OCI-LY3 (cell line): ENCODE measurements around the gene MGA.

Source experiments
- H2AFZ ChIP-seq: fragments of 200-600, 300-600 bp; shearing (Covaris generic); 2 replicates; pipeline ENCODE4 v1.6.0; 2014; ENCODE audit warnings: antibody characterized with exemption, low read depth, low read length
- H3K27ac ChIP-seq: fragments of 200-600, 300-600 bp; sonication (generic); 2 replicates; pipeline ENCODE4 v1.5.1; 2014; ENCODE audit warnings: mild to moderate bottlenecking, low read length, moderate library complexity, mixed read lengths
- H3K27me3 ChIP-seq: fragments of 200-600, 300-600 bp; sonication (generic); 2 replicates; pipeline ENCODE4 v1.6.1; 2014; ENCODE audit warnings: low read depth, low read length, mixed read lengths
- H3K36me3 ChIP-seq: fragments of 200-600, 300-600 bp; sonication (generic); replicated peaks from 2 replicates; pipeline ENCODE3; 2014; ENCODE audit warnings: low read depth, low read length, mixed read lengths
- H3K4me1 ChIP-seq: fragments of 300-600, 200-600 bp; sonication (generic); 2 replicates; pipeline ENCODE4 v1.6.1; 2014; ENCODE audit warnings: low read length, mixed read lengths
- H3K4me2 ChIP-seq: fragments of 200-600, 300-600 bp; sonication (generic); 2 replicates; pipeline ENCODE4 v1.6.1; 2014; ENCODE audit warnings: low read length, mixed read lengths
- H3K4me3 ChIP-seq: fragments of 300-600, 200-600 bp; sonication (generic); 2 replicates; pipeline ENCODE4 v1.5.1; 2014; ENCODE audit warnings: antibody characterized with exemption, mild to moderate bottlenecking, low read length, moderate library complexity
- H3K79me2 ChIP-seq: fragments of 300-600, 200-600 bp; shearing (Covaris generic); 2 replicates; pipeline ENCODE4 v1.6.1; 2014; ENCODE audit warnings: mild to moderate bottlenecking, low read length, mixed read lengths
- H3K9ac ChIP-seq: fragments of 300-600, 200-600 bp; shearing (Covaris generic); 2 replicates; pipeline ENCODE4 v1.6.0; 2014; ENCODE audit warnings: mild to moderate bottlenecking, low read length, moderate library complexity
- H3K9me3 ChIP-seq: fragments of 200-600, 300-600 bp; shearing (Covaris generic); 2 replicates; pipeline ENCODE4 v1.6.1; 2014; ENCODE audit warnings: low read length, mixed read lengths; ENCODE audit not compliant: insufficient read depth
- H4K20me1 ChIP-seq: fragments of 200-600, 300-600 bp; sonication (generic); 2 replicates; pipeline ENCODE4 v1.6.1; 2016; ENCODE audit warnings: low read length, mixed read lengths; ENCODE audit not compliant: insufficient read depth
- EZH2phosphoT487 ChIP-seq: fragments of 200-600 bp; shearing (Covaris generic); IDR thresholded peaks from 2 replicates; pipeline ENCODE4 v1.6.1; 2018; ENCODE audit warnings: antibody characterized with exemption, mixed run types, low read depth
- TF ChIP-seq, protein P1 (sequence below): fragments of 200-600, 300-600 bp; sonication (generic); IDR thresholded peaks from 2 replicates; pipeline ENCODE4 v1.5.1; 2014; ENCODE audit warnings: antibody characterized with exemption, low read length, low read depth

MGA gene

DNA sequence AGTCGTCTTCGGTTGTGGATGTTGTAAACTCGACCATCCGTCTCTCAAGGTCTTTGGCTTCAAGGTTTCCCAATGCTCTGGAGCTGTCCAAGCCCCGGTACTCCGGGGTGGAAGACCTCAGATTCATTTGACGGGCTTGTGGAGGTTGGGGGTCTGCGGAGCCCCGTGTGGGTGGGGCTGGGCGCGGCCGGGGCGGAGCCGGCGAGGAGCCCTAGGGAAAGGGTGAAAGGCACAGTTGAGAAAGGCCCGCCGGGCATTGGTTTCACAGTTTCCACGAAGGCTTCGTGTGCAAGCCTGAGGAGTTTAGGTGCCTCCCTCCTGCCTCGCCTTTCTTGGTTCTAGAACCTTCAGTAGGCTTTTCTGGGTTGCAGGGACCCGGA lies 360 bp upstream of the MGA start:
- H3K27me3 ChIP-seq, result no peaks in the 10 kb centered on the region
- peak overlapping the region; percentile 85 for H2AFZ ChIP-seq
- H3K4me3 ChIP-seq, result peak overlapping the region; percentile 77
- H3K9me3 ChIP-seq, result 0 out of 2 replicates have a peak, but pooled peaks cover 3% of the 10 kb centered on the region
- peak overlapping the region; percentile 64 for H3K27ac ChIP-seq
- peaks cover 7% of the 10 kb centered on the region for H3K36me3 ChIP-seq
- peaks cover 44% of the 10 kb centered on the region for H3K79me2 ChIP-seq
- peak overlapping the region; percentile 86 for H3K4me2 ChIP-seq
- H3K4me1 ChIP-seq, result peaks cover 24% of the 10 kb centered on the region
- TF ChIP-seq, protein P1, sequence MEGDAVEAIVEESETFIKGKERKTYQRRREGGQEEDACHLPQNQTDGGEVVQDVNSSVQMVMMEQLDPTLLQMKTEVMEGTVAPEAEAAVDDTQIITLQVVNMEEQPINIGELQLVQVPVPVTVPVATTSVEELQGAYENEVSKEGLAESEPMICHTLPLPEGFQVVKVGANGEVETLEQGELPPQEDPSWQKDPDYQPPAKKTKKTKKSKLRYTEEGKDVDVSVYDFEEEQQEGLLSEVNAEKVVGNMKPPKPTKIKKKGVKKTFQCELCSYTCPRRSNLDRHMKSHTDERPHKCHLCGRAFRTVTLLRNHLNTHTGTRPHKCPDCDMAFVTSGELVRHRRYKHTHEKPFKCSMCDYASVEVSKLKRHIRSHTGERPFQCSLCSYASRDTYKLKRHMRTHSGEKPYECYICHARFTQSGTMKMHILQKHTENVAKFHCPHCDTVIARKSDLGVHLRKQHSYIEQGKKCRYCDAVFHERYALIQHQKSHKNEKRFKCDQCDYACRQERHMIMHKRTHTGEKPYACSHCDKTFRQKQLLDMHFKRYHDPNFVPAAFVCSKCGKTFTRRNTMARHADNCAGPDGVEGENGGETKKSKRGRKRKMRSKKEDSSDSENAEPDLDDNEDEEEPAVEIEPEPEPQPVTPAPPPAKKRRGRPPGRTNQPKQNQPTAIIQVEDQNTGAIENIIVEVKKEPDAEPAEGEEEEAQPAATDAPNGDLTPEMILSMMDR, result no peak
- no peak for TF ChIP-seq EZH2phosphoT487
- peaks cover 9% of the 10 kb centered on the region; the same call in 1 of the 2 replicates for H4K20me1 ChIP-seq
- H3K9ac ChIP-seq, result peak overlapping the region; percentile 62

DNA sequence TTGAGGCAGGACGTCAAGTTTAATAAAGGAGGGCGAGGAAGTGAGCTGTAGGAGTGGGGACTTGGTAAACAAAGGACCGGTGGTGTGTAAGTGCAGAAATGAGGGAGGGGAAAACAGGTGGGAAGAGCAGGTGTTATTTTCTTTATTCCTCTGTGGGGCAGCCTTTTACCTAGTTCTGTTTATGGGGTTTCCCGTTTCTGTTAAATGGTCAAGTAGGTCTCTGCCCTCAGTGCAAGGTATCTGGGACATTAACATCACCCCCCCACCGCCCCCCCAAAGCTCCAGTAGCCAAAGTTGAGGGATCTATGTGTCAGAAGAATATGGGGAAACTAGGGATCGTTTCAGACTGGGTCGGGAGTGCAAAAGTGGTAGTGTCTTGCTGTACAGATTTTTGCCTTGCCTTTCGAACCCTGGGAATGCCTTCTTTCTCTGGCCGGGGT lies 893 bp downstream of the MGA start:
- peaks cover 24% of the 10 kb centered on the region for H3K4me1 ChIP-seq
- no peaks in the 10 kb centered on the region for H3K27me3 ChIP-seq
- H3K9me3 ChIP-seq, result 0 out of 2 replicates have a peak, but pooled peaks cover 3% of the 10 kb centered on the region
- H3K9ac ChIP-seq, result peak overlapping the region; percentile 62
- peaks cover 13% of the 10 kb centered on the region; the same call in 1 of the 2 replicates for H4K20me1 ChIP-seq
- peaks cover 57% of the 10 kb centered on the region for H3K79me2 ChIP-seq
- H3K4me3 ChIP-seq, result peak overlapping the region; percentile 77
- H3K27ac ChIP-seq, result peak overlapping the region; percentile 64
- no peak for TF ChIP-seq EZH2phosphoT487
- TF ChIP-seq, protein P1, result no peak
- H3K4me2 ChIP-seq, result peak overlapping the region; percentile 86
- H2AFZ ChIP-seq, result peak overlapping the region; percentile 68
- peaks cover 7% of the 10 kb centered on the region for H3K36me3 ChIP-seq

DNA sequence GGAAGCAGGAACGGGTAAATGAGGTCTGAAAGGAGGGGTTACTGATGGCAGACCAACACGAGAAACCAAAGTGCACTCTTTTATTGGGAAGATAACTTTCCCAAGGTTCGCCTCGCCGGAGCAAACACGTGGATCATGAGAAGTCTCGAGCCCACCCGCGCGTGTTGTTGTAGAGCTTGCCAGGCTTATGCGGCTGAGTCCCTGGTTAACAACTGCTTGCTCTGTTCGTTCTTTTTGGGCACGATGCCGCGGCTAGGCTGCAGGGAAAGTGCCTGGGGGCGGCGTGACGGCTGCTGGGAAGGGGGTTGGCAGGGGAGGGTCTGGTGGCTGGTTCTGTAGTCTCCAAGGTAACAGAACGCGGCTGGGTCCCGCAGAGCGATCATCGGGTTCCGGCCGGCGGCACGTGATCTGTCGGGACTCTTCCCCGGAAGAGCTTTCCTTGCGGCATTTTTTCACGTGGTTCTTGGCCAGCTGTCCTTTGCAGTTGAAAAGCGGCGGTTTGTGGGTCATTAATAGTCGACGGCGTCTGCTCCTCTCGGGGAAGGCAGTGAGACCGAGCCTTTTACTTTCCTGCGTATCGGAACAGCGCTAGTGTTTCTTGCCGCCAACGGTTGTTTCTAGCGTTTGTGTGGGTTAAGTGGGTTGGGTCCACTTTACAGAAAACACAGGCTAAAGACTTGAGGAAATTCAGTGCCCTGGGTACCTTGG lies 1.5 kb downstream of the MGA start:
- 0 out of 2 replicates have a peak, but pooled peaks cover 3% of the 10 kb centered on the region for H3K9me3 ChIP-seq
- peak overlapping the region; percentile 77 for H3K4me3 ChIP-seq
- peak overlapping the region; percentile 86 for H3K4me2 ChIP-seq
- H4K20me1 ChIP-seq, result peaks cover 18% of the 10 kb centered on the region; the same call in 1 of the 2 replicates
- no peaks in the 10 kb centered on the region for H3K27me3 ChIP-seq
- 0 out of 2 replicates have a peak overlapping the region, but pooled peaks have one; percentile 62 for H3K9ac ChIP-seq
- H3K27ac ChIP-seq, result no peak overlapping the region
- no peak for TF ChIP-seq EZH2phosphoT487
- H3K79me2 ChIP-seq, result peaks cover 62% of the 10 kb centered on the region
- no peak overlapping the region for H2AFZ ChIP-seq
- peaks cover 7% of the 10 kb centered on the region for H3K36me3 ChIP-seq
- H3K4me1 ChIP-seq, result peaks cover 24% of the 10 kb centered on the region

DNA sequence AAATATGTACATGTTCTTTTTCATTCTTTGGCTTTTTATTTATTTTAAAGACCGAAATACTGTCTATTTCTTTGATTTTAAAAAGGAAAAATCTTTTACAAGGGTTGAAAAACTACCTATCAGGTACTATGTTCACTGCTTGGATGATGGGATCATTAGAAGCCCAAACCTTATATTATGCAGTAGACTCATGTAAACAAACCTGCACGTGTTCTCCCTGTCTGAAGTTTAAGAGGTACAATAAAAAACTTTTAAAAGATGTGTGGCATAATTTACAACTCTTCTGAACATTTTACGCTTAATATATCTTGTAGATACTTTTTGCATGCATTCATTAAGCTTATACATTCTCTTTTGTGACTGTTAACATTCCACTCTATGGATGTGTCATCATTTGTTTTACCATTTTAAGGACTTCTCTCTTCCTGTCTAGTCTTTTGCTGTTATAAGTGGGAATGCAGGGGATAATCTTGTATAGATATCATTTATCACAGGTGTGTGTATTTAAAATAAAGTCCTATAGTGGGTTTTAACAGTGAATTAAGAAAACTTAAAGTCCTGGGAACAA lies 6.2 kb downstream of the MGA start:
- Histone ChIP-seq H3K4me3 (no peak overlapping the region), H3K27me3 (no peaks in the 10 kb centered on the region), H2AFZ (no peak overlapping the region), H3K36me3 (peaks cover 24% of the 10 kb centered on the region), H4K20me1 (peaks cover 33% of the 10 kb centered on the region), H3K9ac (no peak overlapping the region), H3K79me2 (peaks cover 99% of the 10 kb centered on the region), H3K27ac (no peak overlapping the region), H3K4me2 (no peak overlapping the region), H3K4me1 (peaks cover 10% of the 10 kb centered on the region; the same call in 1 of the 2 replicates), H3K9me3 (no peaks in the 10 kb centered on the region)
- TF ChIP-seq, protein P1, result no peak
- no peak for TF ChIP-seq EZH2phosphoT487
